HTR-8/SVneo (cell line): Measurements from ENCODE around the gene GREM2.
A peak's percentile ranks its signal among the peaks of the same experiment; 100 is the strongest.

ENCODE experiments used
- DNase-seq: peaks from one replicate; pipeline ENCODE4 v3.0.0; 2011; ENCODE audit warnings: low spot score, mixed read lengths; ENCODE audit not compliant: insufficient read length
- FAIRE-seq: peaks from 2 replicates; lab custom pipeline; 2011; peaks lifted over from hg19 to GRCh38; lab: Jason Lieb, UNC

GREM2 gene

GRCh38 chr1:240466509-240466908 is 145.4 kb downstream of the GREM2 start:
- FAIRE-seq (no peak), DNase-seq (no peak)

DNA sequence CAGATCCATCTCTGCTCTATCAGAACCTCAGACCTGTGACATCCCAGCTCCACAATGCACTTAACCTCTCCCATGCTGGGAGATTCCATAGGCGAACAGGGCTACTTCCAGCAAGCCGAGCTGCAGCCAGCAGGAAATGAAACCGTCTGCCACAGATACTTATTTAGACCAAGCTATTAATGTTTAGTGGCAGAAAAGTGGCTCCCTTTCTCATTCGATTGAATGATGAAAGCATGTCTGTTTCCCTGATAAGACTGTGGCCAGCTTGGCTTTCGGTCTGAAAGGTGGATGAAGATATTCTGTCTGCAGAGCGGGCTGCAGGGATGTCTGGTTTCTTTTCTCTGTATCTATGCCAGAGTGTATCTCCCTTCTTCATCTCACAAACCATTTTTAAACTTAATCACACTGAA is 146.4 kb downstream of the GREM2 start:
- DNase-seq (no peak), FAIRE-seq (no peak)

GRCh38 chr1:240464099-240464498 is 147.9 kb downstream of the GREM2 start:
- DNase-seq (no peak), FAIRE-seq (no peak)

DNA sequence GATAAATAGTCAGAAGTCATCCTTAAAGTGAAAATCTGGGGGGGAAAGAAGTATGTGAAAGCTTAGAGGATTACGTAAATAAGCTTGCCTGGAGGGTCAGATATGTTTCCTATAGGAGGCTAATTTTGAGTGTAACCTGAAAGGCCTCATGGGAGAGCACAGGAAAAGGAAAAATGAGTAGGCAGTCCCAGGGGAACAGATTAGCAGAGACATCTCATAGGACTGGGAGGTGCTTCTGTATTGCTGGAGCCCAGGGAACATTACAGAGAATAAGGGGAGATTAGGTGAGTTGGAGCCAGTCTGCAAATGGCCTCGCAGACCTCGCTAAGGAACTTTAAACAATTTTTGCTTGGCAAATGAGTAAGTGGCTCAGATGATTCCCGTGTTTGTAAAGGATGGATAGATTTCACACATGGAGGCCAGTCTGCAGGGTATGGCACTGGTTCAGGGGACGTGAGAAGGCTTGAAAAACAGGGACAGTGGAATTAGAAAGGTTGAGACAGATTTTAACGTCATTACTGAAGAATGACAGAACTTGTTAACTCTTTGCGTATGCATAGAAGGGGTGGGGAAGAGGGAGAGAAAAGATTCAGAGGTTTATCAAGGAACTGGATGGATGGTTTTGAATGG is 149.1 kb downstream of the GREM2 start:
- FAIRE-seq (no peak), DNase-seq (no peak)

DNA sequence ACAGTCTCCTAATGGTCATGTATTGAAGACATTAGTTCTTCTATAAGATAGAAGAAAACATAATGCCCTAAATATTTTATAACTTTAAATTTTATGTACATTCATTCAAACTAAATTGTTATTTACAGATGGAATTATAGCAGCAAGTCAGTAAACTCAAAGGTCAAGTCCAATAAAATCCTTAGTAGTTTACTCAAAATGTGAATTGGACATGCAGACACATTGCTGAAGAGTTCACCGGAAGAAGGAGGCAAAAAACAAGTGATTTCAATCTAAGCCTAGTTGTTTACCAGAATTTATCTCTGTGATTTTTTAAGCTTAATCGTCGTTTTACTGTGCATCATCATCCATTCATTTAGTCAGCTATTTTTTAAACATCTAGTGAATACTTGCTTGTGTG is 149.7 kb downstream of the GREM2 start:
- DNase-seq (no peak), FAIRE-seq (no peak)

GRCh38 chr1:240457203-240457602 is 154.8 kb downstream of the GREM2 start:
- FAIRE-seq (no peak), DNase-seq (no peak)

DNA sequence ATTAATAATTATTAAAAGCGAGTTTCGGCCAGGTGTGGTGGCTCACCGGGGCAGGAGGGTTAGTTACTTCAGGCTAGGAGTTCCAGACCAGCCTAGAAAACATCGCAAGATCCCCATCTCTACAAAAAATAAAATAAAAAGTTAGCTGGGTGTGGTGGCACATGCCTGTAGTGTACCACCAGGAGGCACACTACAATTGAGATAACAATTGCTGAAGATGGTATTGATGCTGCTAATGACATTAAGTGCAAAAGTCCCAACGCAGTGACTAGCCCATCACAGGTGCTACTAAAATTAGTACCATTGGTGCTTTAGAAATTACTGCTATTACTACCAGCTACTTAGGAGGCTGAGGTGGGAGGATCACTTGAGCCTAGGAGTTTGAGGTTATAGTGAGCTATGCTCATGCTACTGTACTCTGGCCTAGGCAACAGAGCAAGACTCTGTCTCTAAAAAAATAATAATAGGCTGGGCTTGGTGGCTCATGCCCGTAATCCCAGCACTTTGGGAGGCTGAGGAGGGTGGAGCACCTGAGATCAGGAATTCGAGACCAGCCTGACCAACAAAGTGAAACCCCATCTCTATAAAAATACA is 156.6 kb downstream of the GREM2 start:
- no peak for DNase-seq
- FAIRE-seq, result peak; percentile 9

DNA sequence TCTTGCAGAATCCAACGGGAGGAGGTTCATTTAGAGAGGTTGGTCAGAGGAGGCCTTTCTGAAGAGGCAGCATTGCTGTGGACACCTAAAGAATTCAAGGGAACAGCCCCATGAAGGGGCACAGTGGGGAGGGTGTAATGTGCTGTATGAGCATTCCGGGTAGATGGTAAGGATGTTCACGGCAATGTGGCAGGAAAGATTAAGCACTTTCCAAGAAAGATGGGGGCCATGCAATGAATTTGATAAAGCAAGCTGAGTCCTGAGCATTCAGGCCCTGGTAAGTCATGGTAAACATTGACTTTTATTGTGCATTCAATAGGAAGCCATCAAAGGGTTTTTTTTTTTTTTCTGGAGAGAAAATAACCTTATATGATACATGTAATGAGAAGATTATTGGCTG is 166.6 kb downstream of the GREM2 start:
- FAIRE-seq, result no peak

GRCh38 chr1:240441669-240442068 is 170.3 kb downstream of the GREM2 start:
- DNase-seq, result no peak
- FAIRE-seq, result no peak

More for the DNA sequence above, 166.6 kb downstream of the GREM2 start:
- no peak for DNase-seq
